ENCODE results near the gene CTSC. TPM values are rescaled to one million over a fixed set of nuclear protein-coding genes. Genes with fewer than 3 reads are reported as not detected.

CTSC gene
- 99.4 and 99.6 TPM in 2 replicates for total RNA-seq

DNA sequence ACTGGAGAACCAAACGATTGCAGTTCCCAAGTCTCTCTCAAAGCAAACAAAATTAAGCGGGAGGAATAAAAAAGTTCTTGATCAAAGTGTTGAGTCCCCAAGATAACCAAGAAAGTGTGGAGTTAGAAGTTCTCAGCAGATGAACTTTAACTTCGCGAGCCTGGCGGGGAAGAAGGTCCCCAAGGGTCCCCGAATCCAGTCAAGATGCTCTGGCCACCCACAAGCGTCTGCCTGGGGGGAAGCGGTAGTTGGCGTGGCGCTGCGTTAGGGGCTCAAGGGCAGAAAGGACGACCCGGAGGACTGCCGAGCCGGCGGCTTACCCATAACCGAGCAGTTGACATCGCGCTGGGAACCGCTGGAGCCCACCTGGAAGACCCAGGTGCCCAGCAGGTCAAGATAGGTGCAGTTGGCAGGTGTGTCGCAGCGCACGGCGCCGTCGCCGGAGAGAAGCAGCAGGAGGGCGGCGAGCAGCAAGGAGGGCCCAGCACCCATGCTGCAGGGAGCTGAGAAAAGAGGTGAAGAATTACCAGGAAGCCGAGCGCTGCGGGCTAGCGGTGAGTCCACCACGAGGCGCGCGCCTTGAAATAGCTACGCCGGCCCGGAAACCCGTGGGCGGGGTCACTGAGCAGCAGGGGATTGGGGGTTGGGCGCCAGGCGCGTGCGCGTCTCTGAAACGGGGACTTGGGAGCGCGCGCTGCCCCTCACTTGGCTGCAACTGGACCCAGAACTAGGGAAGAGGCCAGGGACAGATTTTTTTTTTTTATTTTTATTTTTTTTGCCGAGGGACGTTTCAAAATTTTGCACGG lies at the start of gene CTSC:
CTSC (minus strand) TSS at position 556 of the 806 bp plus-strand sequence; CDS start at position 492, 64 bp downstream.
- H3K36me3 Mint-ChIP-seq (ENCODE audit: low read depth), result peaks cover 29% of the 10 kb centered on the region
- peak within 1 kb of the TSS; percentile 90 for H3K4me3 Mint-ChIP-seq
- intact Hi-C loops (cut with micrococcal nuclease), result loop anchor here (1.0 to 5.0 kb wide), 7 partner anchors 8 to 1885 kb away; partner anchors contain the start of gene CHORDC1
- DNase-seq (ENCODE audit: low spot score), result peak; percentile 91
- no peaks in the 10 kb centered on the region for H3K9me3 Mint-ChIP-seq
- peaks cover 68% of the 10 kb centered on the region for H3K4me1 Mint-ChIP-seq (ENCODE audit: low read depth)
- peak within 1 kb of the TSS; percentile 94 for H3K27ac Mint-ChIP-seq
- H3K27me3 Mint-ChIP-seq (ENCODE audit: insufficient read depth), result no peaks in the 10 kb centered on the region

DNA sequence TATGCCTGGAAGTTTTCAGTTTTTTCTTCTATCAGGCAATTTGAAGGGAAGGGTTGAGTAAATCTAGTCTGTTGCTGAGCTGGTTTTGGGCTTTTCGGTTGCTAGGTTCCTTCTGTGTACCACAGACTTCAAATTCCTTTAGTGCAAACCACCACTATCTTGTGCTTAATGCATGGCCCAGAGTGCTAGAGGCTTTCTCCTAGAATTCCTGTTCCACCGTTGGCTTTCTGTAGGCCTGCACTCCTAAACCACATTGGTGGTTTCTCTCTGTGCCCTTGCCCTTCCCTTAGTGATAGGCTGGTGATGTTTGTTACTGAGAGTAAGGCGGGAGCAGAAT lies 47.1 kb upstream of the CTSC start:
- H3K4me3 Mint-ChIP-seq, result no peak overlapping the region
- H3K36me3 Mint-ChIP-seq (ENCODE audit: low read depth), result peaks cover 2% of the 10 kb centered on the region

DNA sequence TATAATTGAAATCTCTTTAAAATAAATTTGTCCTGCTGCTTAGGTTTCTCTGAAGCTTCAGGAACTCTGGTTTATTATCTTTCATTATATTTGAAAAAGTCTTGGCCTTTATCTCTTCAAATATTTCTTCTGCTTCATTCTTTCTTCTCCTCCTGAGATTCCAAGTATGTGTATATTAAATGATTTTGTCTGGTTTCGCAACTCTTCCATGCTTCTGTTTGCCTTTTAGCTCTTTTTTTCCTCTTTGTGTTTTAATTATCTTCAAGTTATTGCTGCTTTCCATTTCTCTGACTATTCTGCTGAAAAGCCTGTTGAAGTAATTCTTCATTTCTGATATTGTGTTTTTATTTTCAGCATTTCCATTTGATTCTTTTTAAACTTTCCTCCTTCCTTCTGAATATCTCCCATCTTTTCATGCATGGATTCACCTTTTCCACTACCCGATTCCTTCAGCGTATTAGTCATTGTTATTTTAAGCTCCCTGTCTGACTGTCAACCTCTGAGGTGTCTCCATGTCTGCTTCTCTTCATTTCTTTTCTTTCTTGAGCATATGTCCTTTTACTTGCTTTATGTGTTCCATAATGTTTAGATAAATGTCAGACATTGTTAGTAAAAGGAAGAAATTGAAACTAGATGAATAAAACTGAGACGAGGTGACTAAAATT lies 46.6 kb upstream of the CTSC start:
- peaks cover 3% of the 10 kb centered on the region for H3K27me3 Mint-ChIP-seq (ENCODE audit: insufficient read depth)
- no peak overlapping the region for H3K27ac Mint-ChIP-seq
- H3K4me3 Mint-ChIP-seq, result no peak overlapping the region
- H3K9me3 Mint-ChIP-seq, result no peaks in the 10 kb centered on the region
- intact Hi-C loops (cut with micrococcal nuclease), result no loop called here
- peaks cover 6% of the 10 kb centered on the region for H3K4me1 Mint-ChIP-seq (ENCODE audit: low read depth)
- peaks cover 2% of the 10 kb centered on the region for H3K36me3 Mint-ChIP-seq (ENCODE audit: low read depth)
- no peak for DNase-seq (ENCODE audit: low spot score)

More for the DNA sequence above, 47.1 kb upstream of the CTSC start:
- no peak for DNase-seq (ENCODE audit: low spot score)
- Mint-ChIP-seq H3K27ac (no peak overlapping the region), H3K4me1 (ENCODE audit: low read depth) (peaks cover 6% of the 10 kb centered on the region), H3K27me3 (ENCODE audit: insufficient read depth) (peaks cover 3% of the 10 kb centered on the region), H3K9me3 (no peaks in the 10 kb centered on the region)
- intact Hi-C loops (cut with micrococcal nuclease), result no loop called here

DNA sequence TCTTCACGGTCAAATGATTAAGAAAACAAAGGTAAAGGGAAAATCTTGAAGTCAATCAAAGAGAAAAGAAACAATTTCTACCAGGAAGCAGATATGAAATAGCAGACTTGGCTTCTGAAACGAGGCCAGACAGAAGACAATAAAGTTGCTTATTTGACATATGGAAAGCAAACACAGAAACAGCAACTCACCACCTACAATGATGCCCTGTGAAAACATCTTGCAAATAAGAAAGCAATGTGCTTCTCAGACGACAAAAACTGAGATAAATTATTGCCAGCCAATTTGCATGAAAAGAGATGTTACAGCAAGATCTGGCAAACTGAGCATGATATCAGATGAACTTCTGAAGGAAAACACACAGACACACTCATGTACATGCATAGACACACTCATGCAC lies 45.9 kb upstream of the CTSC start:
- intact Hi-C loops (cut with micrococcal nuclease), result no loop called here
- Mint-ChIP-seq H3K4me3 (no peak overlapping the region), H3K27ac (no peak overlapping the region), H3K27me3 (ENCODE audit: insufficient read depth) (peaks cover 3% of the 10 kb centered on the region), H3K9me3 (no peaks in the 10 kb centered on the region), H3K4me1 (ENCODE audit: low read depth) (peaks cover 6% of the 10 kb centered on the region), H3K36me3 (ENCODE audit: low read depth) (peaks cover 2% of the 10 kb centered on the region)
- DNase-seq (ENCODE audit: low spot score), result no peak

DNA sequence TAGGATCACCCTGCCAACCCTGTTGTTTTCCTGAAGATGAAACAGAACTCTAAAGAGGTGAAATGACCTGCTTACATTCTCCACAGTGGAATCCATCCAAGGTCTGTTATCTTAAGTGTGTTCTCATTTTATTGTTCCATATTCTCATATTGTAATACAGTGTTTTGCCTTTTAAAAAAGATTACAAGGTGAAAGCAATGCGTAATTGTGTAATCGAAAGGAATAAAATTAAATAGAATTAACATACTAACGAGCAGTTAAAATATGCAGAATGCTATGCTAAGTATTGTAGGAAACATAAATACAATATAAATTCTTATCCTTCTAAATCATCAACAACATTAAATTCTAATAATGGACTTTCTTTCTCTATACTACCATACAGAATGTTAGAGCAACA lies 41.6 kb upstream of the CTSC start:
- H3K27me3 Mint-ChIP-seq (ENCODE audit: insufficient read depth), result peaks cover 3% of the 10 kb centered on the region
- no peaks in the 10 kb centered on the region for H3K9me3 Mint-ChIP-seq
- intact Hi-C loops (cut with micrococcal nuclease), result no loop called here
- H3K4me1 Mint-ChIP-seq (ENCODE audit: low read depth), result peaks cover 16% of the 10 kb centered on the region
- no peak overlapping the region for H3K4me3 Mint-ChIP-seq
- no peak overlapping the region for H3K27ac Mint-ChIP-seq
- no peak for DNase-seq (ENCODE audit: low spot score)
- H3K36me3 Mint-ChIP-seq (ENCODE audit: low read depth), result peaks cover 4% of the 10 kb centered on the region

DNA sequence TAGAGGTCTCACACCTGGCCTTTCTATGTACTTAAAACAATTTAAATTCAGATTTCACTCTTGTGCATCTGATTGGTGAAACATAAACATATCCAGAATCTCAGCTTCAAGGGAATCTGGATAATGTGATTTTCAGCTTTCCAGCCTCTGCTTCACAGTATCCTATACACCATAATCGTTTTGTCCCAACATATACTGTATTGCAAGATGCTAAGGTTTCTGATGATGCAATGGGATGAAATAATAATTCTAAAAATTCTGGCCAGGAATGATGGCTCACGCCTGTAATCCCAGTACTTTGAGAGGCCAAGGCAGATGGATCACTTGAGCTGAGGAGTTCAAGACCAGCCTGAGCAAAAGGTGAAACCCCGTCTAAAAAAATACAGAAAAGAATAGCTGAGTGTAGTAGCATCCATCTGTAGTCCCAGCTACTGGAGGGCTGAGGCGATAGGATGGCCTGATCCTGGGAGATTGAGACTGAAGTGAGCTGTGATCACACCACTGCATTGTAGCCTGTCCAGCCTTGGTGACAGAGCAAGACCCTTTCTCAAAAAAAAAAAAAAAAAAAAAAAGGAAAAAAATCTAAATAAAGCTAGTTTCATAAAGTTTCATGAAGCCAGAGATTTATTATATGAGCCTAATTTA lies 41.0 kb upstream of the CTSC start:
- Mint-ChIP-seq H3K9me3 (no peaks in the 10 kb centered on the region), H3K27ac (no peak overlapping the region), H3K36me3 (ENCODE audit: low read depth) (peaks cover 5% of the 10 kb centered on the region), H3K4me1 (ENCODE audit: low read depth) (peaks cover 15% of the 10 kb centered on the region), H3K4me3 (no peak overlapping the region), H3K27me3 (ENCODE audit: insufficient read depth) (peaks cover 3% of the 10 kb centered on the region)
- DNase-seq (ENCODE audit: low spot score), result no peak
- intact Hi-C loops (cut with micrococcal nuclease), result no loop called here

DNA sequence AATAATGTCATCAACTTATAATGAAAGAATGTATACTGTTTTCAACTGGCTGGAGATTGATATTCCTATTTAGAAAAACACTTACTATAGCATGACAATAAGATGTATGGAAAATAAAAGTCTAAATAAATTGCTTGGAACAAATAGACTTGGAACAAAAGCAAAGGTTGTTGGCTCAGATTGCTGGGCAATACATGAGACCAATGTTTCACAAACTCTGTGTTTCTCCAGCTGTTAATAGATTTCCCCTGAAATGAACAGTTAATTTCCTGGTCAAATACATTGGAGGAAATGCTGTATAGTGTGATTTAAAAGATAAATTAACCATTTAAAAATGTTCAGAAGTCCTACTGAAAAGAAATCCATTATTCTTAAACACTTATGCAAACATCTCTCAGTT lies 40.1 kb upstream of the CTSC start:
- Mint-ChIP-seq H3K27ac (no peak overlapping the region), H3K9me3 (no peaks in the 10 kb centered on the region), H3K36me3 (ENCODE audit: low read depth) (peaks cover 7% of the 10 kb centered on the region), H3K27me3 (ENCODE audit: insufficient read depth) (peaks cover 3% of the 10 kb centered on the region), H3K4me1 (ENCODE audit: low read depth) (peaks cover 15% of the 10 kb centered on the region), H3K4me3 (no peak overlapping the region)
- no peak for DNase-seq (ENCODE audit: low spot score)
- intact Hi-C loops (cut with micrococcal nuclease), result no loop called here

DNA sequence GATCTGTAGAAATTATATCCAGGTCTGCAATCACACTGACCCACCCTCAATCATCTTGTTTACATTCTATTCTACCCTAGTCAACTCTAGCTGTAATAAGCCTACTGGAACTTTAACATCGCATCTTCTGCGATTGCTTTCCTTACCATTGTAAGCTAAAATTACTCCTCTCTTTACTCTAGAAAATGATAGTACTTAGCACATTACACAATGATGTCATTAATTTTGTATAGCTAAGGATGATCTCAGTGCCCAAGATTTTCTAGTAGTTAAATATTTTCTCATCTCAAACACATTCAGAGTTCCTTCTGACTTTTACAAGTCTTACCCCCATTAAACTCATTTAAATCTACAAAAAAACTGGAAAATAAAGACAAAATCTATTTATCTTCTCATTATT lies 39.6 kb upstream of the CTSC start:
- H3K4me1 Mint-ChIP-seq (ENCODE audit: low read depth), result peaks cover 15% of the 10 kb centered on the region
- intact Hi-C loops (cut with micrococcal nuclease), result no loop called here
- H3K27ac Mint-ChIP-seq, result no peak overlapping the region
- no peak overlapping the region for H3K4me3 Mint-ChIP-seq
- peaks cover 7% of the 10 kb centered on the region for H3K36me3 Mint-ChIP-seq (ENCODE audit: low read depth)
- peaks cover 3% of the 10 kb centered on the region for H3K27me3 Mint-ChIP-seq (ENCODE audit: insufficient read depth)
- no peak for DNase-seq (ENCODE audit: low spot score)
- no peaks in the 10 kb centered on the region for H3K9me3 Mint-ChIP-seq

DNA sequence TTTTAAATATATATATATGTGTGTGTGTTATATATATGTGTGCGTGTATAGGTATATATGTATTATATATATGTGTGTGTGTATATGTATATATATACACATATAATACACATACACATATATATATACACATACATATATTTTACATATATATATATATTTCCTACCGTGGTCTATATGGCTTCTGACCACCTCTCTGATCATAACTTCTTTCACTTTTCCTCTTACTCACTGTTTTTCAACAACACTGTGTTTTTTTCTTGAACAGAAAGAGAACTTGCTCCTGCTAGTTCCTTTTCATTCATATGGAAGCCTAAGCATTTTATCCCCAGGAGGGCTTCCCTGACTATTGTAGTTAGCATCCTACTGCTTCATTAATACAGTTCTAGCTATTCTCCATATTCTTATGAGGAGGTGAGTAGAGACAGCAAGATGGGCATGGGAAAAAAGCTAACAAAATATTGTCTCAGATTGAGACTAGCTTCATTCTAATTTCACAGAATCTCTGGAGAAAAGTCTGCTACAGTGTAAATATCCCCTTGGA lies 38.5 kb upstream of the CTSC start:
- H3K27ac Mint-ChIP-seq, result no peak overlapping the region
- no peaks in the 10 kb centered on the region for H3K9me3 Mint-ChIP-seq
- intact Hi-C loops (cut with micrococcal nuclease), result no loop called here
- peaks cover 6% of the 10 kb centered on the region for H3K36me3 Mint-ChIP-seq (ENCODE audit: low read depth)
- no peak overlapping the region for H3K4me3 Mint-ChIP-seq
- no peak for DNase-seq (ENCODE audit: low spot score)
- H3K27me3 Mint-ChIP-seq (ENCODE audit: insufficient read depth), result peaks cover 2% of the 10 kb centered on the region
- H3K4me1 Mint-ChIP-seq (ENCODE audit: low read depth), result peaks cover 23% of the 10 kb centered on the region

DNA sequence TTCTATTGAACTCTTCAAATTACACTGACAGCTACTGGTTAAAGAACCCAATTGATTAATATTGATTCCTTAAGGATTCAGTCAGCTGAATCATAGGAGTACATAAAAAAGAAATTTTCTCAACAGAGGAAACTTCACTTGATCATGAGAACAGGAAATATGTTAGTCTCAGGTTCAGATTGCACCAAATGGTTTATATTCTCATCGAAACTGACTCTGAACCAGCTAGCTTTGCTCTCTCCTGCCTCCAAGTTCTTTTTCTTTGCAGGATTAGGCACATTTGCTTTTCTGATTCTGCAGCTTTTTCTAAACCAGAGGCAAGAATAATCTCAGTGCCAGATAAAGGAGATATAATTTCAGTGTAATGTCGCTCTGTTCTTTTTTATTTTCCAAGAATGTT lies 33.2 kb upstream of the CTSC start:
- Mint-ChIP-seq H3K4me1 (ENCODE audit: low read depth) (peaks cover 29% of the 10 kb centered on the region), H3K36me3 (ENCODE audit: low read depth) (peaks cover 3% of the 10 kb centered on the region), H3K27ac (no peak overlapping the region), H3K27me3 (ENCODE audit: insufficient read depth) (peaks cover under 1% of the 10 kb centered on the region), H3K9me3 (no peaks in the 10 kb centered on the region), H3K4me3 (no peak overlapping the region)
- intact Hi-C loops (cut with micrococcal nuclease), result no loop called here
- DNase-seq (ENCODE audit: low spot score), result no peak

DNA sequence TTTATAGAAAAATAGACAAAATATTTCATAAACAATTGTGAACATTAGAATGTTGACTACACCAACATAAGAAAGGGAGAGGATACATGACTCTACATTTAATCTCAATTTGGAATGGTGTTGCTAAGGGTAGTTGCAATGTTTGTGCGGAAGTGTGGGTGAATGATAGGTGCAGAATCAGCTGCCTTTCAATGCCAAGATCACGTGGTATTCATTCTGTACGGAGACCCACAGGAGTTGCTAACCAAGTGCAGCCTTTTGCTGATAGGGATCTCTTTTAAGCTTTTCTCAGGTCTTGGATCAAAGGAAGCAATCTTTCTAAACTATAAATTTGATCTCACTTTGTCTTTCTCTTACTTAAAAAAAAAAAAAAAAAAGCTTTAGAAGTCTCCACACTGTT lies 29.8 kb upstream of the CTSC start:
- Mint-ChIP-seq H3K36me3 (ENCODE audit: low read depth) (no peaks in the 10 kb centered on the region), H3K4me1 (ENCODE audit: low read depth) (peaks cover 38% of the 10 kb centered on the region), H3K27ac (no peak overlapping the region), H3K4me3 (no peak overlapping the region), H3K9me3 (no peaks in the 10 kb centered on the region), H3K27me3 (ENCODE audit: insufficient read depth) (peaks cover 3% of the 10 kb centered on the region)
- intact Hi-C loops (cut with micrococcal nuclease), result loop anchor here (1.0 kb wide), 1 partner anchor 13 kb away; no protein-coding TSS in a partner anchor
- DNase-seq (ENCODE audit: low spot score), result no peak

DNA sequence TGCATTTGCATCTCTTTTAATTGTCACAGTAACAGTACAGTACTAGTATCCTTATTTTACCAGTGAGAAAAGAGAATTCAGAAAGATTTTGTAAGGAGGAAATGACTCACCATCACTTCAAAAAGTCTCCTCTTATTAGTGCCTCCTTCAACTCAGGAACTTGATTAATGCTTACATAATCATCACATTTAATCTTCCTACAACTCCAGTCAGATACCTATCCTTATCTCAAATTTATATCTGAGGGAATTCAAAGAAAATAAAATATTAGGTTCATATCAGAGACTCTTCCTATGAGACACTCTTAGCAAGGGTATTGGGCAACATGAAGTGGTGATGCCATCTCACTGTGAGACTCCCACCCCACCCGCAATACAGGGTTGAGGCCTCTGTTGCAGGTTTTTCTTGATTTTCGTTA lies 26.1 kb upstream of the CTSC start:
- H3K27ac Mint-ChIP-seq, result no peak overlapping the region
- no peak for DNase-seq (ENCODE audit: low spot score)
- peaks cover 42% of the 10 kb centered on the region for H3K4me1 Mint-ChIP-seq (ENCODE audit: low read depth)
- no peaks in the 10 kb centered on the region for H3K9me3 Mint-ChIP-seq
- intact Hi-C loops (cut with micrococcal nuclease), result no loop called here
- no peak overlapping the region for H3K4me3 Mint-ChIP-seq
- H3K27me3 Mint-ChIP-seq (ENCODE audit: insufficient read depth), result peaks cover 3% of the 10 kb centered on the region
- H3K36me3 Mint-ChIP-seq (ENCODE audit: low read depth), result peaks cover 3% of the 10 kb centered on the region

DNA sequence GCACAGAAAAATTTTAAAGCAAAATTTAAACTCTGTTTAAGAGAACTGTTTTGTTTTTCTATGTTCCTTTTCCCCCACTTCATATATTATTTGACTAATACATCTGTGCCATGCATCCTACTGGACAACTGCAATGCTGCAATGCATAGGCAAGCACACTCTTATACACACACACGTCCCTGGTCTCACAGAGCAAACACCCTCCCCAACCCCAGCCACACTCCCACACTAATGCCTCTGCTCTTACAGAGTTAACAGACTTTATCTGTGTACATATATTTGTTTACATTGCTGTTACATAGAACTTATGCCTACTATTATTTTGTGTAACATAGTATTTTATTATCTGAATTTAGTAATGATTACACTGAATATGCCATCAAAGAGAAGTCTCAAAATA lies 25.5 kb upstream of the CTSC start:
- peaks cover 3% of the 10 kb centered on the region for H3K36me3 Mint-ChIP-seq (ENCODE audit: low read depth)
- H3K4me1 Mint-ChIP-seq (ENCODE audit: low read depth), result peaks cover 45% of the 10 kb centered on the region
- intact Hi-C loops (cut with micrococcal nuclease), result no loop called here

More for the DNA sequence above, 25.5 kb upstream of the CTSC start:
- no peak overlapping the region for H3K27ac Mint-ChIP-seq
- no peaks in the 10 kb centered on the region for H3K9me3 Mint-ChIP-seq
- no peak overlapping the region for H3K4me3 Mint-ChIP-seq
- peaks cover 3% of the 10 kb centered on the region for H3K27me3 Mint-ChIP-seq (ENCODE audit: insufficient read depth)
- no peak for DNase-seq (ENCODE audit: low spot score)
